NCI-H146 (cell line): ENCODE data around the gene BAZ2A.

Experiments
- DNase-seq: peaks from one replicate; lab custom pipeline; 2025; lab: John Stamatoyannopoulos, UW

Gene BAZ2A

GRCh38 chr12:56634837-56635791 lies 5.0 kb upstream of the BAZ2A start:
- peak; percentile 83 for DNase-seq

- peak; percentile 85 for DNase-seq
These were observed 4.2 kb upstream of the BAZ2A start for GRCh38 chr12:56634242-56634836.

- DNase-seq, result no peak
These were observed 3.5 kb upstream of the BAZ2A start for GRCh38 chr12:56633468-56634241.

GRCh38 chr12:56632701-56633467 lies 2.8 kb upstream of the BAZ2A start:
- no peak for DNase-seq

GRCh38 chr12:56631790-56632700 lies 1.9 kb upstream of the BAZ2A start:
- peak; percentile 70 for DNase-seq

- DNase-seq, result peak; percentile 31
These were observed 507 bp downstream of the BAZ2A start for GRCh38 chr12:56629459-56630179.

- DNase-seq, result peak; percentile 40
These were observed 1.3 kb downstream of the BAZ2A start for GRCh38 chr12:56628671-56629458.

GRCh38 chr12:56626701-56627100 lies 3.4 kb downstream of the BAZ2A start:
- DNase-seq, result no peak

GRCh38 chr12:56622535-56622934 lies 7.6 kb downstream of the BAZ2A start:
- no peak for DNase-seq

GRCh38 chr12:56616925-56617324 lies 13.2 kb downstream of the BAZ2A start:
- DNase-seq, result no peak

GRCh38 chr12:56616244-56616643 lies 13.9 kb downstream of the BAZ2A start:
- DNase-seq, result no peak

- DNase-seq, result no peak
These were observed 15.5 kb downstream of the BAZ2A start for GRCh38 chr12:56614627-56615026.

GRCh38 chr12:56604355-56604754 lies 25.8 kb downstream of the BAZ2A start:
- DNase-seq, result no peak

- DNase-seq, result no peak
These were observed 27.9 kb downstream of the BAZ2A start for GRCh38 chr12:56602239-56602638.

GRCh38 chr12:56601503-56601902 lies 28.6 kb downstream of the BAZ2A start:
- no peak for DNase-seq

GRCh38 chr12:56600753-56601152 lies 29.4 kb downstream of the BAZ2A start:
- no peak for DNase-seq

GRCh38 chr12:56599797-56600196 lies 30.3 kb downstream of the BAZ2A start:
- no peak for DNase-seq

GRCh38 chr12:56599041-56599440 lies 31.1 kb downstream of the BAZ2A start:
- DNase-seq, result no peak

- no peak for DNase-seq
These were observed 33.3 kb downstream of the BAZ2A start for GRCh38 chr12:56596815-56597214.
